Mesendoderm (in vitro differentiated cells): ENCODE data around the gene ASNSD1.
A peak's percentile ranks its signal among the peaks of the same experiment; 100 is the strongest.
"Not testable (repeated sequence)": the region's sequence is repeated elsewhere in the genome, so short reads cannot be mapped to it uniquely, and the experiment has no call there.

Experiments
- DNase-seq: peaks from one replicate; pipeline ENCODE4 v3.0.0; 2013
- H2AK5ac ChIP-seq: 2 replicates; pipeline ENCODE4 v1.6.1; 2013; ENCODE audit warnings: low read length, inconsistent platforms
- H2BK120ac ChIP-seq: 2 replicates; pipeline ENCODE4 v1.6.1; 2013; ENCODE audit warnings: low read depth, mild to moderate bottlenecking, low read length, moderate library complexity, mixed read lengths
- H2BK15ac ChIP-seq: replicated peaks from 2 replicates; pipeline ENCODE4 v1.6.1; 2013; ENCODE audit warnings: low read depth, mild to moderate bottlenecking, moderate library complexity
- H2BK5ac ChIP-seq: 2 replicates; pipeline ENCODE4 v1.6.1; 2013; ENCODE audit warnings: low read length, inconsistent platforms
- H3K18ac ChIP-seq: 2 replicates; pipeline ENCODE4 v1.6.1; 2013; ENCODE audit warnings: mild to moderate bottlenecking, low read length, mixed read lengths
- H3K23ac ChIP-seq: one replicate; pipeline ENCODE4 v1.6.1; 2013; ENCODE audit warnings: low read length
- H3K27ac ChIP-seq: 2 replicates; pipeline ENCODE4 v1.5.1; 2013; ENCODE audit warnings: low read depth, mild to moderate bottlenecking, inconsistent platforms, low read length, moderate library complexity
- H3K27me3 ChIP-seq: 2 replicates; pipeline ENCODE4 v1.6.1; 2013; ENCODE audit warnings: low read length, control low read depth, mild to moderate bottlenecking, inconsistent platforms; ENCODE audit not compliant: insufficient read depth, poor library complexity
- H3K36me3 ChIP-seq: 2 replicates; pipeline ENCODE4 v1.6.1; 2013; ENCODE audit warnings: low read length, inconsistent platforms; ENCODE audit not compliant: control insufficient read depth, insufficient read depth
- H3K4ac ChIP-seq: one replicate; pipeline ENCODE4 v1.6.1; 2013; ENCODE audit warnings: low read depth, mild to moderate bottlenecking, low read length, moderate library complexity
- H3K4me1 ChIP-seq: 2 replicates; pipeline ENCODE4 v1.6.1; 2013; ENCODE audit warnings: low read depth, low read length, inconsistent platforms; ENCODE audit not compliant: control insufficient read depth
- H3K4me2 ChIP-seq: 2 replicates; pipeline ENCODE4 v1.6.1; 2013; ENCODE audit warnings: low read length
- H3K4me3 ChIP-seq: 2 replicates; pipeline ENCODE4 v1.5.1; 2013; ENCODE audit warnings: mild to moderate bottlenecking, low read length
- H3K56ac ChIP-seq: one replicate; pipeline ENCODE4 v1.6.1; 2013; ENCODE audit warnings: low read length
- H3K79me1 ChIP-seq: 2 replicates; pipeline ENCODE4 v1.6.1; 2013; ENCODE audit warnings: low read length, inconsistent platforms
- H3K79me2 ChIP-seq: 2 replicates; pipeline ENCODE4 v1.6.1; 2013; ENCODE audit warnings: mild to moderate bottlenecking, low read length; ENCODE audit not compliant: control insufficient read depth, insufficient read depth
- H3K9ac ChIP-seq: 2 replicates; pipeline ENCODE4 v1.6.1; 2013; ENCODE audit warnings: low read length, inconsistent platforms
- H4K5ac ChIP-seq: one replicate; pipeline ENCODE4 v1.6.1; 2013; ENCODE audit warnings: low read length
- H4K8ac ChIP-seq: one replicate; pipeline ENCODE4 v1.6.1; 2013; ENCODE audit warnings: low read depth, mild to moderate bottlenecking, control low read depth, low read length, moderate library complexity
- WGBS: extraction: QIAGEN DNeasy Blood & Tissue Kit; methylation state at CpG from one replicate; pipeline ENCODE4 v1.1.7; 2013; ENCODE audit warnings: low lambda C conversion rate, missing lambda C conversion rate; ENCODE audit not compliant: insufficient coverage; ENCODE audit errors: extremely low coverage; 5-methylcytosine and 5-hydroxymethylcytosine counted together

The ASNSD1 gene

GRCh38 chr2:189653464-189653863 is 7.8 kb upstream of the ASNSD1 start:
- H3K27me3 ChIP-seq, H3K9ac ChIP-seq, H3K27ac ChIP-seq, H3K18ac ChIP-seq, H3K4ac ChIP-seq, H3K36me3 ChIP-seq, H3K56ac ChIP-seq, H3K79me2 ChIP-seq, H2BK5ac ChIP-seq, H2BK15ac ChIP-seq, H3K4me3 ChIP-seq, H3K79me1 ChIP-seq, DNase-seq, H4K5ac ChIP-seq, H4K8ac ChIP-seq, H3K23ac ChIP-seq, H2BK120ac ChIP-seq, H3K4me1 ChIP-seq, H2AK5ac ChIP-seq, H3K4me2 ChIP-seq: not testable (repeated sequence)
- WGBS = no CpG with 5 or more reads among the region's 29 CpGs

GRCh38 chr2:189654641-189655040 is 6.6 kb upstream of the ASNSD1 start:
- DNase-seq = no peak
- Histone ChIP-seq H3K4me3 (no peak overlapping the region), H3K27ac (no peak overlapping the region)

GRCh38 chr2:189657867-189658266 is 3.4 kb upstream of the ASNSD1 start:
- H3K23ac ChIP-seq = no peak overlapping the region
- H2BK15ac ChIP-seq = no peak overlapping the region
- H3K79me2 ChIP-seq = peaks cover 12% of the 10 kb centered on the region
- no peak overlapping the region for H3K18ac ChIP-seq
- peak overlapping the region; percentile 57 for H3K56ac ChIP-seq
- DNase-seq = peak; percentile 92
- no peak overlapping the region for H3K4ac ChIP-seq
- no peak overlapping the region for H3K4me2 ChIP-seq
- WGBS = no CpG with 5 or more reads among the region's 5 CpGs
- peak overlapping the region; percentile 46 for H3K27ac ChIP-seq
- H3K4me3 ChIP-seq = no peak overlapping the region
- no peak overlapping the region for H4K8ac ChIP-seq
- H3K79me1 ChIP-seq = peaks cover 10% of the 10 kb centered on the region
- peaks cover 9% of the 10 kb centered on the region for H3K4me1 ChIP-seq
- H2BK120ac ChIP-seq = no peak overlapping the region
- H3K27me3 ChIP-seq = no peaks in the 10 kb centered on the region
- peak overlapping the region; percentile 33 for H4K5ac ChIP-seq
- no peak overlapping the region for H2BK5ac ChIP-seq
- no peak overlapping the region for H3K9ac ChIP-seq
- H2AK5ac ChIP-seq = no peak overlapping the region
- H3K36me3 ChIP-seq = no peaks in the 10 kb centered on the region

More at GRCh38 chr2:189654641-189655040, 6.6 kb upstream of the ASNSD1 start:
- Histone ChIP-seq H3K79me2 (no peaks in the 10 kb centered on the region), H3K18ac (no peak overlapping the region), H3K4ac (no peak overlapping the region), H2BK15ac (no peak overlapping the region), H3K23ac (no peak overlapping the region), H4K5ac (no peak overlapping the region), H2BK5ac (no peak overlapping the region), H3K79me1 (no peaks in the 10 kb centered on the region), H3K36me3 (no peaks in the 10 kb centered on the region), H3K9ac (no peak overlapping the region), H3K56ac (no peak overlapping the region), H2BK120ac (no peak overlapping the region), H2AK5ac (no peak overlapping the region), H3K4me1 (peaks cover 4% of the 10 kb centered on the region), H3K4me2 (no peak overlapping the region), H3K27me3 (no peaks in the 10 kb centered on the region), H4K8ac (no peak overlapping the region)
- WGBS = no CpG with 5 or more reads among the region's 3 CpGs

GRCh38 chr2:189658306-189659212 is 2.7 kb upstream of the ASNSD1 start:
- no peak overlapping the region for H3K4me3 ChIP-seq

GRCh38 chr2:189659734-189660133 is 1.5 kb upstream of the ASNSD1 start:
- Histone ChIP-seq H3K23ac (no peak overlapping the region), H3K4me3 (no peak overlapping the region), H3K4me1 (peaks cover 9% of the 10 kb centered on the region), H4K8ac (no peak overlapping the region), H3K79me1 (peaks cover 10% of the 10 kb centered on the region), H3K4me2 (no peak overlapping the region), H3K9ac (no peak overlapping the region), H2AK5ac (no peak overlapping the region), H3K18ac (no peak overlapping the region), H4K5ac (no peak overlapping the region), H3K56ac (no peak overlapping the region), H2BK120ac (no peak overlapping the region), H3K27me3 (no peaks in the 10 kb centered on the region), H3K27ac (no peak overlapping the region), H3K4ac (no peak overlapping the region), H3K36me3 (no peaks in the 10 kb centered on the region), H2BK15ac (no peak overlapping the region), H3K79me2 (peaks cover 12% of the 10 kb centered on the region), H2BK5ac (no peak overlapping the region)
- DNase-seq = no peak
- WGBS = no CpG with 5 or more reads among the region's 2 CpGs

More at GRCh38 chr2:189658306-189659212, 2.7 kb upstream of the ASNSD1 start:
- H2BK15ac ChIP-seq = no peak overlapping the region
- H3K4me2 ChIP-seq = no peak overlapping the region
- H3K36me3 ChIP-seq = no peaks in the 10 kb centered on the region
- peaks cover 12% of the 10 kb centered on the region for H3K79me2 ChIP-seq
- H2BK120ac ChIP-seq = no peak overlapping the region
- no peak overlapping the region for H3K9ac ChIP-seq
- no peak overlapping the region for H2AK5ac ChIP-seq
- H3K18ac ChIP-seq = peak overlapping the region; percentile 57
- H3K27ac ChIP-seq = peak overlapping the region; percentile 46
- H3K56ac ChIP-seq = peak overlapping the region; percentile 20
- no peak overlapping the region for H4K8ac ChIP-seq
- no peak overlapping the region for H2BK5ac ChIP-seq
- DNase-seq = peak; percentile 59
- peaks cover 9% of the 10 kb centered on the region for H3K4me1 ChIP-seq
- no peak overlapping the region for H4K5ac ChIP-seq
- H3K23ac ChIP-seq = peak overlapping the region; percentile 73
- peaks cover 10% of the 10 kb centered on the region for H3K79me1 ChIP-seq
- no peaks in the 10 kb centered on the region for H3K27me3 ChIP-seq
- no CpG with 5 or more reads among the region's 7 CpGs for WGBS
- H3K4ac ChIP-seq = no peak overlapping the region
